ENCODE data around the gene PLCH2. TPM values are rescaled to one million over a fixed set of nuclear protein-coding genes. Genes with fewer than 3 reads are reported as not detected.

Gene PLCH2
- total and polyA plus RNA-seq, 10 of the 15 experiments (the other 5 are each of a cell fraction or from before 2014, with no cell fraction given), result 0.03 to 0.73 (median 0.24) TPM; not detected in 3

- ChIA-PET RAD21 (ENCODE audit: unreplicated experiment) (interaction anchor here (1.0 to 5.9 kb wide), 5 partner anchors 23 to 132 kb away, joined by 3 to 86 read pairs (median 4); partner anchors contain the start of genes PEX10 and RER1), SMC1A (ENCODE audit: uncharacterized antibody, unreplicated experiment) (interaction anchor here (0.7 to 1.5 kb wide), 6 partner anchors 23 to 111 kb away, joined by 3 to 11 read pairs (median 3); partner anchors contain the start of gene PEX10), CTCF (interaction anchor here (0.6 to 3.8 kb wide), 15 partner anchors 14 to 329 kb away, joined by 3 to 28 read pairs (median 4); partner anchors contain the start of genes FAAP20 and TNFRSF14), POLR2A (interaction anchor here (0.8 to 3.7 kb wide), 3 partner anchors 22 to 53 kb away, joined by 3 to 19 read pairs (median 3); no protein-coding TSS in a partner anchor)
- DNase-seq (ENCODE audit: low read depth, low spot score), result no peak
- Histone ChIP-seq H3K36me3 (ENCODE audit: control insufficient read depth in 2 of 2, insufficient read depth in 2 of 2, low read length in 1 of 2) (peaks cover 6 to 20% of the 10 kb centered on the region in 2 experiments; a peak in 3 of 4 replicates), H3K4me3 (peak overlapping the region; percentile 98), H3K9ac (ENCODE audit: control insufficient read depth, insufficient read depth, low read length) (peak overlapping the region; percentile 72; the same call in 1 of the 2 replicates), H3K4me1 (ENCODE audit: control insufficient read depth, insufficient read depth, low read length) (peaks cover 25% of the 10 kb centered on the region), H3K27me3 (replicated peaks in 1 of 2; ENCODE audit: control insufficient read depth in 2 of 2, insufficient read depth in 2 of 2, low read length in 1 of 2) (0 out of 4 replicates have a peak, but pooled peaks cover 0 to 4% of the 10 kb centered on the region in 2 experiments), H4K20me1 (ENCODE audit: control insufficient read depth, insufficient read depth) (peaks cover 3% of the 10 kb centered on the region; the same call in 1 of the 2 replicates), H3K79me2 (ENCODE audit: control insufficient read depth, insufficient read depth, low read length) (peaks cover 36% of the 10 kb centered on the region), H2AFZ (ENCODE audit: control insufficient read depth, low read depth, low read length) (no peak overlapping the region), H3K27ac (ENCODE audit: control insufficient read depth, insufficient read depth) (no peak overlapping the region; the same call in 1 of the 2 replicates), H3K9me3 (replicated peaks; ENCODE audit: control insufficient read depth, insufficient read depth, low read length) (no peaks in the 10 kb centered on the region), H3K4me2 (ENCODE audit: control insufficient read depth, insufficient read depth) (peak overlapping the region; percentile 85)
- ATAC-seq, result no peak
- intact Hi-C loops (cut with micrococcal nuclease; ENCODE audit: unreplicated experiment), result loop anchor here (2.0 kb wide), 1 partner anchor 109 kb away; no protein-coding TSS in a partner anchor
- in situ Hi-C loops (cut with MboI), result loop anchor here (10.0 kb wide), 1 partner anchor 319 kb away; no protein-coding TSS in a partner anchor
- 52% methylated on average over 10 of the region's 10 CpGs for WGBS (ENCODE audit: insufficient coverage, insufficient replicate concordance, low lambda C conversion rate, missing lambda C conversion rate)
- no peak for FAIRE-seq
- TF ChIP-seq E2F8 (IDR thresholded peaks at IDR 0.05; ENCODE audit: low read depth, partially characterized antibody), result no peak
- no peak for TF ChIP-seq SRF (IDR thresholded peaks at IDR 0.05; ENCODE audit: low read depth in 2 of 2, low read length in 2 of 2)
- TF ChIP-seq POLR2A (IDR thresholded peaks at IDR 0.05; ENCODE audit: low read depth, low read length), result no peak
- TF ChIP-seq SMC3 (IDR thresholded peaks at IDR 0.05; ENCODE audit: borderline replicate concordance, low read length), result no peak
- TF ChIP-seq BACH1 (IDR thresholded peaks at IDR 0.05; ENCODE audit: borderline replicate concordance), result no peak
- no peak for TF ChIP-seq GABPA (IDR thresholded peaks at IDR 0.05; ENCODE audit: low read depth)
- no peak for TF ChIP-seq LARP7 (IDR thresholded peaks at IDR 0.05)
- no peak for TF ChIP-seq NR2C2 (IDR thresholded peaks at IDR 0.05; ENCODE audit: borderline replicate concordance, control insufficient read depth, insufficient read length, low read depth)
- no peak for TF ChIP-seq HSF1 (IDR thresholded peaks at IDR 0.05; ENCODE audit: low read depth, low read length)
- no peak for TF ChIP-seq HDGF (IDR thresholded peaks at IDR 0.05)
- no peak for TF ChIP-seq HCFC1 (IDR thresholded peaks at IDR 0.05; ENCODE audit: low read length)
- no TSS peak for BruUV-seq (replicated peaks)
Measured at GRCh38 chr1:2523891-2524609, 48.0 kb downstream of the PLCH2 start.

Measured in GM12878 (cell line).